Adipose tissue (tissue), 3 donors: Measurements from ENCODE around the gene FBXO2. TPM values are rescaled to one million over a fixed set of nuclear protein-coding genes. Genes with fewer than 3 reads are reported as not detected.
A peak's percentile ranks its signal among the peaks of the same experiment; 100 is the strongest.

Source experiments
- H3K27ac ChIP-seq: one replicate; pipeline ENCODE4 v1.5.1; 2013; ENCODE audit warnings: low read depth, low read length
- WGBS, 3 donors: extraction: QIAGEN DNeasy Blood & Tissue Kit; methylation state at CpG; one replicate each; pipeline ENCODE4 v1.1.7; 2013; 5-methylcytosine and 5-hydroxymethylcytosine counted together
- polyA plus RNA-seq, 3 donors: library from polyadenylated mRNA; stranded (reverse); fragments of 200-250 nt; gene quantifications; one replicate each; pipeline ENCODE4 v1.2.3, GENCODE V29; 2013
- donor health status: healthy with polysubstance abuse.
- donor health status: Bipolar disorder and iron deficiency.
- donor health status: healthy.

FBXO2 gene
- polyA plus RNA-seq, 3 donors = 1.5 to 45.9 (median 2.7) TPM

- WGBS, 3 donors = 87 to 95% (median 94%) methylated on average over 7 of the region's 7 CpGs
- no peak overlapping the region for H3K27ac ChIP-seq
These were observed 31.1 kb upstream of the FBXO2 start for GRCh38 chr1:11685210-11685752.

DNA sequence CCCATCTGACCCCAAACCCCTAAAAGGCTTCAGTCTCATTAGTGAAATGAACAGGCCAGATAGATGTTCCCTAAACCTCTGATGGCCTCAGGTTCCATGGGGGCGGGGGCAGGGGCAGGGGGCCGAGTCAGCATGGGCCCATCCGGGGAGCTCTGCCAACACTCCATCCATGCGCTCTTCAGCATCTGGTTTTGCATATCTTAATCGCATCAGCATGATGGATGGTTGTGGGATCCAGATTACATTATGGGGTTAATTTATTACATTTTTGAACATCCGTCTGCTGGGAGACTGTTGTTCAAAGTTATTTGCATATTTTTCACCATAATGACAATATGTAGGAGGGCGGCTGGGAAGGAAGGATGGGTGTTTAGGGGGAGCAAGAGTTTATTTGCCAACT, 29.8 kb upstream of the FBXO2 start:
- no peak overlapping the region for H3K27ac ChIP-seq
- 61% methylated on average over 7 of the region's 7 CpGs for WGBS, 3 donors

GRCh38 chr1:11682799-11683198, 28.6 kb upstream of the FBXO2 start:
- H3K27ac ChIP-seq = no peak overlapping the region
- 46 to 62% (median 48%) methylated on average over 1 of the region's 1 CpG for WGBS, 3 donors

DNA sequence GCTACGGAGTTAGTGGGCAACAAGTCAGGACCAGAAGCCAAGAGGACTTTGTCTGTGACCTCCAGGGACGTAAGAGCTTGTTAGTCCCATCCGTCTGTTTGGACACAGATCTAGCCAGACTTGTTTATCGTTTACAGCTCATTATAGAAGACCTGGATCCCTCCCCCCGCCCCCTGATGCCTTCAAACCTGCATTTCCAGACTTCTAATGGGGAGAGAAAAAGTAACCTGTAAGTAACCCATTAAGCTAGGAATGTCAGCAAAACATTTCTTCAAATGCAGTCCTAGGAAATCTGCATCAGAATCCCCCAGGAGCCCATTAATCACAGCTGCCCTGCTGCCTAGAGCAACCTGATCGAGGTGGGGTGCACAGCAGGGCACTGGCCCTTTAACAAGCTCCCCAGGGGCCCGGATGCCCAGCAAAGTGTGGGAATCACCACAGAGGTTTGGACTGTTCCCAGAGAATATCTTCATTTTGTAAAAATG, 28.1 kb upstream of the FBXO2 start:
- no peak overlapping the region for H3K27ac ChIP-seq
- 35 to 55% (median 42%) methylated on average over 7 of the region's 7 CpGs for WGBS, 3 donors

GRCh38 chr1:11681071-11681771, 27.0 kb upstream of the FBXO2 start, which contains the start of gene MAD2L2:
Gene MAD2L2, minus strand, starts transcription at chr1:11681148. Its CDS starts 547 bp downstream, at chr1:11680601.
- H3K27ac ChIP-seq = peak within 1 kb of the TSS; percentile 49
- 0 to 1% (median 1%) methylated on average over 49 to 71 of the region's 71 CpGs for WGBS, 3 donors

DNA sequence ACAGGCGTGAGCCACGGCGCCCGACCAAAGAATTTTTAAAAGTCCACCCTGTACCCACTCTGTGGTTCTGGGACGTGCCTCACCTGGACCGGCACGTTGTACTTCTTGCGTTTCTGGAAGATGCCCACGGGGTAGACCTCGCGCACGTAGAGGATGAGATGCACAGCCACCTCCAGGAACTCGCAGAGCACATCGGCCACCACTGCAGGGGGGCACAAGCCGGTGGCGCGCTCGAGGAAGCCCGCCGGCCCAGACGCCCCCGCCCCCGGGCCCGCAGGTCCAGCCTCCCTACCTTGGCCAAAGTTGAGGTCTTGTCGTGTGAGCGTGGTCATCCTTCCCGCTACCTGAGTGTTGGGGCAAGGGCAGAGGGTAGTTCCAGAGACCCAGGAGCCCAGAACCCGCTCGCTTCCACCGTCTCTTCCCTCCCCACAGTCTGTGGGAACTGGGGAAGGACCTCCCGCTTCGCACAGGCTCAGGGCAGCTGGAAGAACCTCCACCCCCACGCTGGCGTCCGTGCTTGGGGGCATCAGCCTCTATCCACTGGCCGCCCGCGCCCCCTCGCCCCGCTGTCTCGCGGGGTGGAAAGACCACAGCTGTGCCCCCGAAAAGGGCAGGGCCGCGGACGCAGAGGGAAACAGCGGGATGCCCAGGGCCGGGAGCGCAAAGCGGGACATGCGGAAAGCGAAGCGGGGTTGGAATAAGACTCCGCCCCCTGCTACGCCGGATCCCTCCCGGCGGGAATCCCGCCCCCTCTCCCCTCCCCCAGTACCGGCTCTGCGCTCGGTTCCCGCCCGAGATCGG, 26.2 kb upstream of the FBXO2 start:
- WGBS, 3 donors = 9 to 14% (median 12%) methylated on average over 56 to 65 of the region's 65 CpGs

DNA sequence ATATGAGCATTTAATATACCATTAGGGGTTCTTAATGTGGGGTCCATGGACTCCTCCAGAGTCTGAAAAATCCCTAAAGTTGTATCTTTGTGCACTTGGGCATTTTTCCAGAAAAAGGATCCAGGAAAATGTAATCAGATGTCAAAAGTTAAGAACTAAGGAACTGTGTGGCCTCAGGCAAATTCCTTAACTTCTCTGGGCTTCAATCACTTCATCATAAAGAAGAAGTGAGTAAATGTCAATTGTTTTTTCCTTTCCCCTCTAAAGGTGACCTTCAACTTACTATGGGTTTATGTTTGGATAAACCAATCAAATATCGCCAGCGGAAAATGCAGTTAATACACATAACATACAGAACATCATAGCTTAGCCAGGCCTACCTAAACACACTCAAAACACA, 24.2 kb upstream of the FBXO2 start:
- WGBS, 3 donors = 93 to 100% (median 95%) methylated on average over 2 of the region's 2 CpGs
- H3K27ac ChIP-seq = no peak overlapping the region

More for the DNA sequence above, 26.2 kb upstream of the FBXO2 start:
- peak overlapping the region; percentile 49 for H3K27ac ChIP-seq

DNA sequence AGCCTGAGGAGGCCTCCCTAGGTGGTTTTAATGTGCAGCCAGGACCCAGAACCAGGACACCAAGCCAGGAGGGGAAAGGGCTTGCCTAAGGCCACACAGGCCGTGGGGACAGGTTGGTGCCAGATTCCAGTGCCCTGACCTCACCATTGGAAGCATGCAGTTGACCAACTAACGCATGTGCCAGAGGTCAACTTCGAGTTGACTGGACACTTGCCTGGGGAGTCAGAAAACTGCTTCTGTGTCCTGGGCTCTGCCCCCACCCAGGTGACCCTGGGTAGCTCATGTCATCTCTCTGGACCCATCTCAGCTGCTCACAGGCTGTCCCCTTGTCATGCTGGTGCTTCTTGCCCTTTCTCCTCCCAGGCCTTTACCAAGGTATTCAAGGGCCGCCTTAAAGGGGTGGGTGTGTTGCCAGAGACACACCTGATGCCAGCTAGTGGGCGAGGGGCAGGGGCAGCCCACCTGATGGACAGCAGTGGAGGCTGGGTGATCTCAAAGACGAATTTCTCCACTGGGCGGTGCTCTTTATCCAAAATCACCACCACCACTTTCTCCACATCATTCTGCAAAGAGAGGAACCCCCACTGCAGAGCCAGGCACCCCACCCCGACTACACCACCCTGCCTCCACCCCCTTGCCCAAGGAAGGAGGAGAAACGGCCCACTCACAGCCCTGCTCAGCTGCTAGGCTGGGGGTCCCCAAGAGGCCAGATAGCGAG, 22.3 kb upstream of the FBXO2 start:
- no peak overlapping the region for H3K27ac ChIP-seq
- 81 to 86% (median 83%) methylated on average over 10 of the region's 10 CpGs for WGBS, 3 donors

DNA sequence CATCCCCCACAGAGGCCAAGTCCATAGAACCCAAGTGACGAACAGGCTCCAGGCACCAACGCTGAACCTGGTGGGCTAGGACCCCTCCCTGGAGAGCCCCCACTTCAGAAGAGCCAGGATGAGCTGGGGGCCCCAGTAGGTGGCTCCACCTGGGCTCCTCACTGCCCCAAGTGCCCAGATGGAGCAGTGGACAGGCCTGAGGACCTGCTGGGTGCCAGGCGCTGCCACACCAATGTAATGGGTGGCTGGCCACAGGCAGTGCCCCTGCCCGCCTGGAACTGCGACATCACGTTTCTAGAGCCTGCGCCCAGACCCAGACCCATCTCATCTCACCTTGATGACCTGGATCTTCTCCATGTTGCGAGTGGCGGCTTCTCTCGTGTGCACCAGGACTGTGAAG, 21.1 kb upstream of the FBXO2 start:
- 94 to 97% (median 97%) methylated on average over 10 of the region's 10 CpGs for WGBS, 3 donors

GRCh38 chr1:11674488-11674887, 20.3 kb upstream of the FBXO2 start:
- WGBS, 3 donors = 95 to 97% (median 97%) methylated on average over 14 of the region's 14 CpGs
- no peak overlapping the region for H3K27ac ChIP-seq

More for the DNA sequence above, 21.1 kb upstream of the FBXO2 start:
- H3K27ac ChIP-seq = no peak overlapping the region

- no peak overlapping the region for H3K27ac ChIP-seq
- 92 to 96% (median 95%) methylated on average over 13 to 14 of the region's 14 CpGs for WGBS, 3 donors
These were observed 19.0 kb upstream of the FBXO2 start for GRCh38 chr1:11673089-11673769.

DNA sequence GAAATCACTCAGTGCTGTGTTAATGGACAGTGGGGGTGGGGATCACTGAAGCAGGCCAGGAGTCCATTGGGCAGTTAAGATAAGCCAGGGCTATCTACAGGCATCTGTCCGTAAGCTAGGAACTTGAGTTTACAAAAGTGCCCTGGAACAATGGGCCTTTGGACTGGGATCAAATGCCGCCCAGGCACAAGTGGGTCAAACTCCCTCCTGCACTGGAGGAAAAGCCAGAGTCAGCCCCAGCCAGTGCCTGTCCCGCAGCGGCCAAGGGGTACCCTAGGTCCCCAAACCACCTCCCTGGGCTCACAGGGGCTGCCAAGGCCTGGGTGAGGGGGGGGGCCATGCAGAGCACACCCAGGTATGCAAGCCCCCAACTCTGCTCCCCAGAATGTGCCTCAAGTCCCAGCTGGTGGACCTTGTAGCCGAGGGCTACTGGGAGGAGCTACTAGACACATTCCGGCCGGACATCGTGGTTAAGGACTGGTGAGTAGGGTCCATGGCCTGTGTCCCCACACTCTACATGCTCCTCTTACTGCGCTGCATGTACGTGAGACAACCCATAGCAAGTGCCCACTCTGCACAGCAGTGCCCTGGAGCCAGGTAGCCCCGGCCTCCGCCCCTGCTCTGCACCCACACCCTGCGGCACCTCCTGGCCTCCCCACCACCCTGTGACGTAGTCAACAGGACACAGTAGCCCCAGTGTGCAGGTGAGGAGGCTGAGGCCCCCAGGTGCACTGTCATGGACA, 17.5 kb upstream of the FBXO2 start:
- 78 to 93% (median 92%) methylated on average over 14 of the region's 14 CpGs for WGBS, 3 donors
- no peak overlapping the region for H3K27ac ChIP-seq

DNA sequence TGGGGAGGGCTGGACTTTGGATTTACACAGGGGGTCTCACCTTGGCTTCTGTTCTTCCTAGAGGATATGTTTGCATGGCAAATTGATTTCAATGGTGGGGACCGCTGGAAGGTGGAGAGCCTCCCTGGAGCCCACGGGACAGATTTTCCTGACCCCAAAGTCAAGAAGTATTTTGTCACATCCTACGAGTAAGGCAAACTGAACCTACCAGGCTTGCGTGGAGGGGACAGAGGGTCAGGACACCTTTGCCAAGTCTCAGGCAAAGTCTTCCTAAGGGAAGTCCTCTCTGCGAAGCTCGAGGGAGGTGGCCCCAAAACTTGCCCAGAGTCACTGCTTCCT, 16.9 kb upstream of the FBXO2 start:
- 75 to 88% (median 83%) methylated on average over 6 of the region's 6 CpGs for WGBS, 3 donors

DNA sequence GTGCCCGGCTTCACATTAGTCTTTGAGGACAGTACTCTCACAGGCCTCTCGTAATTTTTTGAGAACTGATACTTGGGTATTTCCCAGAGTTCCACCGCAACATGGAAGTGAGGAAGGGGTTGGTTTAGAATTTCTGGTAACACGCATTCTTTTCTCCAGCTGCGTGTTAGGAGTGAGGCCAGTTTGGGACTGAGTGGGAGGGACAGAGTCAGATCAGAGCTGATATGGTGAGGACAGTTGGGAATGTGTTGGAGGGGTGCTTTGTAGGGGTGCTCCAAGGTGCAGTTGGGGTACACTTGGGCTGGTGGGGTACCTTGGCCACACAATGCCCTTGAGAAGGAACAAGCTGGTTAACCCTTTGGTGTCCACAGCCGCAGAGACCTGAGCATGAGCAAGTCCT, 16.5 kb upstream of the FBXO2 start:
- H3K27ac ChIP-seq = no peak overlapping the region

More for the DNA sequence above, 16.9 kb upstream of the FBXO2 start:
- H3K27ac ChIP-seq = no peak overlapping the region

DNA sequence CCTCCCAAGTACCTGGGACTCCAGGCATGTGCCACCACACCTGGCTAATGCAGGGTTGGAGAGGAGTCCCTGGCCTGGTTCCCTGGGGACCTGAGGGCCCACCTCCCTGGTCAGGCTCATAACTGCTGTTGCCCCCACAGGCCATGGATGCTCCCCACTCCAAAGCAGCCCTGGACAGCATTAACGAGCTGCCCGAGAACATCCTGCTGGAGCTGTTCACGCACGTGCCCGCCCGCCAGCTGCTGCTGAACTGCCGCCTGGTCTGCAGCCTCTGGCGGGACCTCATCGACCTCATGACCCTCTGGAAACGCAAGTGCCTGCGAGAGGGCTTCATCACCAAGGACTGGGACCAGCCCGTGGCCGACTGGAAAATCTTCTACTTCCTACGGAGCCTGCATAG, 14.3 kb upstream of the FBXO2 start:
- H3K27ac ChIP-seq = no peak overlapping the region
- WGBS, 3 donors = 86 to 90% (median 88%) methylated on average over 14 of the region's 14 CpGs

More for the DNA sequence above, 16.5 kb upstream of the FBXO2 start:
- 68 to 80% (median 74%) methylated on average over 6 of the region's 6 CpGs for WGBS, 3 donors

DNA sequence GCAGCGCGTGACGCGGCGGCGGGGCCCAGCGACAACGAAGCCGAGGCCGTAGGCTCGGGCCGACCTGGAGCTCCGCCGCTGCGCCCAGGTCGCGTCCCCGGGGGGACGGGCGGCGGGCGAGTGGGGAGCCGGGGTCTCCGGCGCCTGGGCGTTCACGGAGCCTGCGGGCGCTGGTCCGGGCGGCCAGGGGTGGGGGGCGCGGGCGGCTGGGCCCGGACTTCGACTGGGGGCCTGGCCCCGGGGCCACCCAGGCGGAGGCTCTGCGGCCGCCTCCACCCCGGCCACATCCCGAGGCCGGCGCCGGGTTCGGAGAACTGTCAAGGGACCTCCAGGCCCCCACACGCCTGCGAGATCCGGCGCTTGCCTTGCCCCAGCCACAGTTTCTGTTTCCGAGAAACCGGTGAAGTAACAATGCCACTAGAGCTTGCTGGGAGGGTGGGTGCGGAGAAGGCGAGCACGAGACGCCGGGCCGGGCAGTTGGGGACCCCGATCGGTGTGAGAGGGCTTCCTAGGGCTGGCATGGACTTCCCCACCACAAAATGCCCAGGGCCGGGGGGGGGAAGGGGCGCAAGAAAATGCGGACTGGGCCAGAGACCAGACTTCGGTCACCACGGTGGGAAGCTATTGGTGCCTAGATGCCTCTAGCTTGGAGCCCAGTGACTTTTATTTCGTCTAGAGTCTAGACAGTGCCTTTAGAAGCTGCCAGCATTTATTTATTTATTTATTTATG, 10.3 kb upstream of the FBXO2 start:
- H3K27ac ChIP-seq = no peak overlapping the region
- WGBS, 3 donors = 0 to 1% (median 1%) methylated on average over 58 to 66 of the region's 66 CpGs

DNA sequence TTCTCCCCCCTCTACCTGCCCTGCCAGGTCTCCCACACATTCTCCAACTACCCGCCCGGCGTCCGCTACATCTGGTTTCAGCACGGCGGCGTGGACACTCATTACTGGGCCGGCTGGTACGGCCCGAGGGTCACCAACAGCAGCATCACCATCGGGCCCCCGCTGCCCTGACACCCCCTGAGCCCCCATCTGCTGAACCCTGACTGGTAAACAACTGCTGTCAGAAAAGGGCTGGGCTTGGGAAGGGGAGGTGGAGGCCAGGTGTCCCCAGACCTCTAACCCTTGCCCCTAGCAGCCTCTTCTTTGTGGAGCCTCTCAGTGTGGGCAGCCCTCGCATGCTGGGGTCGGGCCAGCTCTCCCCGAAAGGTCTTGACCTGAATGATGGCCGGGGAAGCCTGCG, 6.9 kb upstream of the FBXO2 start:
- 92 to 94% (median 93%) methylated on average over 17 of the region's 17 CpGs for WGBS, 3 donors
- H3K27ac ChIP-seq = no peak overlapping the region
